Upper lobe of right lung (tissue), 1 donor: ENCODE measurements around the gene CCDC30. TPM values are rescaled to one million over a fixed set of nuclear protein-coding genes. Genes with fewer than 3 reads are reported as not detected.

ENCODE experiments used
- ATAC-seq: fragments of 200-7000 bp; cut with Tn5 transposase; one replicate; pipeline ENCODE4 v1.9.1; 2020; ENCODE audit warnings: mild to moderate bottlenecking, moderate library complexity
- DNase-seq: peaks from one replicate; pipeline ENCODE4 v3.0.0-alpha.2; 2020
- H3K27ac ChIP-seq: fragments of 200-600 bp; one replicate; pipeline ENCODE4 v1.8.0; 2022
- H3K27me3 ChIP-seq: fragments of 200-600 bp; one replicate; pipeline ENCODE4 v1.8.0; 2022; ENCODE audit warnings: mild to moderate bottlenecking
- H3K36me3 ChIP-seq: fragments of 200-600 bp; one replicate; pipeline ENCODE4 v1.8.0; 2022
- H3K4me1 ChIP-seq: fragments of 200-600 bp; one replicate; pipeline ENCODE4 v1.8.0; 2022
- H3K4me3 ChIP-seq: fragments of 200-600 bp; one replicate; pipeline ENCODE4 v1.8.0; 2022; ENCODE audit warnings: mild to moderate bottlenecking
- H3K9me3 ChIP-seq: fragments of 200-600 bp; one replicate; pipeline ENCODE4 v1.8.0; 2022
- CTCF ChIP-seq: fragments of 200-600 bp; IDR thresholded peaks from one replicate; pipeline ENCODE4 v1.8.0; 2022; ENCODE audit warnings: antibody characterized with exemption
- intact Hi-C: fragments of 100-400 bp; cut with DNase I; formaldehyde crosslinking; loops from one replicate; pipeline ENCODE4 v1.11.0; 2022
- total RNA-seq: library from RNA; stranded (reverse); fragmentation: NEBNext Ultra II Directional; extraction: Animal tissue kit (Norgen Biotek cat#: 25700); gene quantifications from one replicate; pipeline ENCODE4 v1.2.1, GENCODE V29; 2021
- donor health status: DM: no; HTN: yes; CAD: no; lungs with severe emphysema.

The CCDC30 gene
- total RNA-seq, 1 donor from 2014 or later: 5.0 TPM

GRCh38 chr1:42456010-42456753, 6.9 kb upstream of the CCDC30 start, which contains the start of the genes PPCS and ZMYND12:
TSS of gene PPCS (plus strand) at chr1:42456543. CDS start at chr1:42456566, 23 bp downstream.
TSS of gene ZMYND12 (minus strand) at chr1:42456022. CDS start at chr1:42455997, 25 bp downstream.
- intact Hi-C loops: no loop called here
- Histone ChIP-seq H3K36me3 (peaks cover 33% of the 10 kb centered on the region), H3K4me1 (peaks cover 8% of the 10 kb centered on the region), H3K27me3 (no peaks in the 10 kb centered on the region), H3K27ac (peak within 1 kb of the TSS; percentile 98), H3K4me3 (peak within 1 kb of the TSS; percentile 97), H3K9me3 (no peaks in the 10 kb centered on the region)
- ATAC-seq: peak; percentile 97
- peak; percentile 95 for DNase-seq
- no peak for TF ChIP-seq CTCF

GRCh38 chr1:42456754-42457089, 6.4 kb upstream of the CCDC30 start:
- Histone ChIP-seq H3K9me3 (no peaks in the 10 kb centered on the region), H3K27me3 (no peaks in the 10 kb centered on the region), H3K4me1 (peaks cover 8% of the 10 kb centered on the region), H3K36me3 (peaks cover 34% of the 10 kb centered on the region), H3K27ac (peak overlapping the region; percentile 98), H3K4me3 (peak overlapping the region; percentile 97)
- TF ChIP-seq CTCF: no peak
- peak; percentile 78 for ATAC-seq
- intact Hi-C loops: no loop called here
- DNase-seq: no peak

- no peak for TF ChIP-seq CTCF
- Histone ChIP-seq H3K9me3 (no peaks in the 10 kb centered on the region), H3K4me1 (peaks cover 23% of the 10 kb centered on the region), H3K36me3 (peaks cover 34% of the 10 kb centered on the region), H3K27me3 (no peaks in the 10 kb centered on the region), H3K4me3 (no peak overlapping the region), H3K27ac (no peak overlapping the region)
- intact Hi-C loops: no loop called here
- DNase-seq: no peak
- no peak for ATAC-seq
These were observed 1.9 kb upstream of the CCDC30 start for GRCh38 chr1:42461196-42461595.

- peak overlapping the region; percentile 79 for H3K4me3 ChIP-seq
- no peaks in the 10 kb centered on the region for H3K9me3 ChIP-seq
- H3K36me3 ChIP-seq: peaks cover 23% of the 10 kb centered on the region
- peaks cover 15% of the 10 kb centered on the region for H3K4me1 ChIP-seq
- ATAC-seq: no peak
- intact Hi-C loops: no loop called here
- DNase-seq: no peak
- no peak for TF ChIP-seq CTCF
- no peaks in the 10 kb centered on the region for H3K27me3 ChIP-seq
- peak overlapping the region; percentile 75 for H3K27ac ChIP-seq
These were observed 835 bp downstream of the CCDC30 start for GRCh38 chr1:42463921-42464320.

- TF ChIP-seq CTCF: no peak
- ATAC-seq: no peak
- no peaks in the 10 kb centered on the region for H3K9me3 ChIP-seq
- H3K27me3 ChIP-seq: no peaks in the 10 kb centered on the region
- intact Hi-C loops: no loop called here
- DNase-seq: no peak
- H3K27ac ChIP-seq: no peak overlapping the region
- H3K36me3 ChIP-seq: peaks cover 3% of the 10 kb centered on the region
- peaks cover 15% of the 10 kb centered on the region for H3K4me1 ChIP-seq
- H3K4me3 ChIP-seq: no peak overlapping the region
These were observed 2.9 kb downstream of the CCDC30 start for GRCh38 chr1:42466030-42466429.
